SK-N-MC (cell line): ENCODE measurements around the gene ANGPTL8.

Source experiments
- DNase-seq: peaks from one replicate; pipeline ENCODE4 v3.0.0-alpha.2; 2011; ENCODE audit warnings: low read depth, low spot score
- H3K27ac ChIP-seq: fragments of 200-600 bp; sonication (generic); 2 replicates; pipeline ENCODE4 v1.5.1; 2016; ENCODE audit warnings: mixed run types
- H3K36me3 ChIP-seq: fragments of 200-600 bp; sonication (generic); 2 replicates; pipeline ENCODE4 v1.6.1; 2017; ENCODE audit warnings: antibody characterized with exemption, low read length, mixed read lengths; ENCODE audit not compliant: insufficient read depth
- H3K4me3 ChIP-seq: fragments of 200-600 bp; sonication (generic); 2 replicates; pipeline ENCODE4 v1.5.1; 2016
- H3K9ac ChIP-seq: fragments of 200-600 bp; sonication (generic); 2 replicates; pipeline ENCODE4 v1.8.0; 2017; ENCODE audit warnings: mixed run types, mixed read lengths; ENCODE audit not compliant: insufficient read length
- H3K9me3 ChIP-seq: fragments of 200-600 bp; sonication (generic); 2 replicates; pipeline ENCODE4 v1.6.1; 2017; ENCODE audit warnings: low read depth, mild to moderate bottlenecking, antibody characterized with exemption, low read length, moderate library complexity, mixed read lengths
- EZH2 ChIP-seq: fragments of 200-600 bp; sonication (generic); IDR thresholded peaks from one replicate; pipeline ENCODE4 v1.6.1; 2017; ENCODE audit warnings: antibody characterized with exemption
- FOXP2 ChIP-seq: optimal IDR thresholded peaks from 2 replicates; pipeline ENCODE3; 2011; ENCODE audit warnings: mild to moderate bottlenecking, moderate library complexity; ENCODE audit not compliant: insufficient read depth; ENCODE audit errors: extremely low read length, control extremely low read depth
- POLR2AphosphoS5 ChIP-seq: IDR thresholded peaks from 2 replicates; pipeline ENCODE4 v1.6.1; 2012; ENCODE audit warnings: mild to moderate bottlenecking, low read depth, low read length, borderline replicate concordance

The ANGPTL8 gene

GRCh38 chr19:11286312-11286974 is 47.0 kb downstream of the ANGPTL8 start:
- no peak for TF ChIP-seq EZH2
- no peak for TF ChIP-seq FOXP2
- peak; percentile 37; the same call in 1 of the 2 replicates for TF ChIP-seq POLR2AphosphoS5
- Histone ChIP-seq H3K36me3 (no peaks in the 10 kb centered on the region), H3K27ac (no peak overlapping the region), H3K9me3 (no peaks in the 10 kb centered on the region), H3K9ac (no peak overlapping the region), H3K4me3 (no peak overlapping the region)
- DNase-seq, result peak; percentile 45

DNA sequence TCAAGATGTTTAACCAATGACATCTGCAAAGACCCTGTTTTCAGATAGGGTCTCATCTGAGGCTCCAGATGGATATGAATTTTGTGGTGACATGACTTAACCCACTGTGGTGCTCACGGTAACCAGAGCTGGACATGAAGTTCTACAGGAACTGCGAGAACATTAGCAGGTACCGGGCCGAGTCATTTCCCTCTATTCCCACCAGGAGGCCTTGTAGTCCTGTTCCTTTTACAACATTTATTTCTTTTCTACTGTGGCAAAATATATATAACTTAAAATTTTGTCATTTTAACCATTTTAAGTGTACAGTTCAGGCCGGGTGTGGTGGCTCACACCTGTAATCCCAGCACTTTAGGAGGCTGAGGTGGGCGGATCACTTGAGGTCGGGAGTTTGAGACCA is 48.9 kb downstream of the ANGPTL8 start:
- Histone ChIP-seq H3K4me3 (no peak overlapping the region), H3K9ac (no peak overlapping the region), H3K36me3 (no peaks in the 10 kb centered on the region), H3K9me3 (no peaks in the 10 kb centered on the region), H3K27ac (no peak overlapping the region)
- DNase-seq, result no peak
- no peak for TF ChIP-seq FOXP2
- TF ChIP-seq EZH2, result no peak
- no peak for TF ChIP-seq POLR2AphosphoS5

GRCh38 chr19:11290256-11290655 is 50.8 kb downstream of the ANGPTL8 start:
- Histone ChIP-seq H3K36me3 (no peaks in the 10 kb centered on the region), H3K9ac (no peak overlapping the region), H3K27ac (no peak overlapping the region), H3K9me3 (no peaks in the 10 kb centered on the region), H3K4me3 (no peak overlapping the region)
- TF ChIP-seq FOXP2 (no peak), POLR2AphosphoS5 (no peak), EZH2 (no peak)
- no peak for DNase-seq

DNA sequence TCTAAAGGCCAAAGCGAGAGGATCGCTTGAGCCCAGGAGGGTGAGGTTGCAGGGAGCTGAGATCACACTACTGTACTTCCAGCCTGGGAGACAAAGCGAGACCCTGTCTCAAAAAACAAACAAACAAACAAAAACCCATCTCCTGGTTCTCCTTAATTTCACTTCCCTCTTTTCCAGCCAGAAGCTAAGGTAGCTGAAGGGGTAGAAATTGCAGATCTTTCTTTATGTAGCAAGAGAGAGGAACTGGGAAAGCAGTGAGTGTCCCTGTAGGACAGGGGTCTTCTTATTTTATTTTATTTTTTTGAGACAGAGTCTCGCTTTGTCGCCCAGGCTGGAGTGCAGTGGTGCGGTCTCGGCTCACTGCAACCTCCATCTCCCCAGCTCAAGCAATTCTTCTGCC is 52.0 kb downstream of the ANGPTL8 start:
- Histone ChIP-seq H3K4me3 (no peak overlapping the region), H3K9ac (no peak overlapping the region), H3K9me3 (no peaks in the 10 kb centered on the region), H3K27ac (no peak overlapping the region), H3K36me3 (no peaks in the 10 kb centered on the region)
- TF ChIP-seq POLR2AphosphoS5 (no peak), FOXP2 (no peak), EZH2 (no peak)
- DNase-seq, result no peak
